Endometrial microvascular endothelial cells (primary cell): Measurements from ENCODE around the gene PDZD8. TPM values are rescaled to one million over a fixed set of nuclear protein-coding genes. Genes with fewer than 3 reads are reported as not detected.

Source experiments
- in situ Hi-C: cut with HindIII; loops from 2 replicates; pipeline ENCODE4 v1.10.0; 2017; ENCODE audit warnings: low sequenced_read_pairs, low pct_unique_long_range_greater_than_20kb; ENCODE audit errors: inconsistent ontology term
- total RNA-seq: library from RNA; depleted of rRNA; stranded (reverse); fragments of >200 nt; gene quantifications from one replicate; pipeline ENCODE4 v1.2.3, GENCODE V29; 2015; ENCODE audit errors: inconsistent ontology term

The PDZD8 gene
- 23.5 TPM for total RNA-seq

GRCh38 chr10:117375360-117376178 lies at the start of gene PDZD8:
PDZD8 (minus strand) TSS chr10:117375440; CDS start chr10:117375227, 213 bp downstream.
- in situ Hi-C loops = no loop called here

- in situ Hi-C loops = no loop called here
Measured at GRCh38 chr10:117424171-117424570, 48.9 kb upstream of the PDZD8 start.

- in situ Hi-C loops = no loop called here
Measured at GRCh38 chr10:117421985-117422384, 46.7 kb upstream of the PDZD8 start.

GRCh38 chr10:117420768-117421167 lies 45.5 kb upstream of the PDZD8 start:
- in situ Hi-C loops = no loop called here

GRCh38 chr10:117419921-117420320 lies 44.7 kb upstream of the PDZD8 start:
- in situ Hi-C loops = no loop called here

- in situ Hi-C loops = no loop called here
Measured at GRCh38 chr10:117419159-117419558, 43.9 kb upstream of the PDZD8 start.

- in situ Hi-C loops = no loop called here
Measured at GRCh38 chr10:117418121-117418520, 42.9 kb upstream of the PDZD8 start.

- in situ Hi-C loops = no loop called here
Measured at GRCh38 chr10:117417196-117417595, 42.0 kb upstream of the PDZD8 start.

GRCh38 chr10:117413928-117414618 lies 38.8 kb upstream of the PDZD8 start:
- in situ Hi-C loops = no loop called here

- in situ Hi-C loops = no loop called here
Measured at GRCh38 chr10:117412469-117413010, 37.3 kb upstream of the PDZD8 start.

- in situ Hi-C loops = no loop called here
Measured at GRCh38 chr10:117411479-117412399, 36.5 kb upstream of the PDZD8 start.

- in situ Hi-C loops = no loop called here
Measured at GRCh38 chr10:117410557-117410956, 35.3 kb upstream of the PDZD8 start.

GRCh38 chr10:117409549-117410305 lies 34.5 kb upstream of the PDZD8 start:
- in situ Hi-C loops = no loop called here

GRCh38 chr10:117408436-117409384 lies 33.5 kb upstream of the PDZD8 start:
- in situ Hi-C loops = no loop called here

GRCh38 chr10:117405730-117406129 lies 30.5 kb upstream of the PDZD8 start:
- in situ Hi-C loops = no loop called here

GRCh38 chr10:117400329-117400728 lies 25.1 kb upstream of the PDZD8 start:
- in situ Hi-C loops = no loop called here
